Measurements from ENCODE around the gene AIMP1. TPM values are rescaled to one million over a fixed set of nuclear protein-coding genes. Genes with fewer than 3 reads are reported as not detected.
"Not testable (repeated sequence)": the region's sequence is repeated elsewhere in the genome, so short reads cannot be mapped to it uniquely, and the experiment has no call there.

Gene AIMP1
- total RNA-seq, 2 experiments from 2014 or later = 47.1 to 58.0 TPM

GRCh38 chr4:106315476-106315967 lies 828 bp upstream of the AIMP1 start:
- ATAC-seq (peak; percentile 36), DNase-seq (peak; percentile 49)
- H3K27ac Mint-ChIP-seq = no peak overlapping the region
- H3K36me3 Mint-ChIP-seq (ENCODE audit: low read depth) = peaks cover 10% of the 10 kb centered on the region
- H3K4me1 Mint-ChIP-seq (ENCODE audit: low read depth) = peaks cover 29% of the 10 kb centered on the region
- H3K9me3 Mint-ChIP-seq (ENCODE audit: insufficient read depth) = peaks cover 4% of the 10 kb centered on the region
- H3K4me3 Mint-ChIP-seq = no peak overlapping the region
- CTCF ChIA-PET = interaction anchor here (0.9 to 1.4 kb wide), 2 partner anchors 12 to 49 kb away, joined by 9 to 11 read pairs; no protein-coding TSS in a partner anchor
- no peaks in the 10 kb centered on the region for H3K27me3 Mint-ChIP-seq (ENCODE audit: low read depth)
- POLR2A ChIA-PET = interaction anchor here (0.7 to 1.8 kb wide), 7 partner anchors 12 to 841 kb away, joined by 3 to 10 read pairs (median 4); partner anchors contain the start of gene PPA2

GRCh38 chr4:106316773-106317409 lies 541 bp downstream of the AIMP1 start:
- Mint-ChIP-seq H3K27me3 (ENCODE audit: low read depth) (no peaks in the 10 kb centered on the region), H3K36me3 (ENCODE audit: low read depth) (peaks cover 19% of the 10 kb centered on the region), H3K27ac (no peak overlapping the region), H3K4me3 (no peak overlapping the region), H3K4me1 (ENCODE audit: low read depth) (peaks cover 29% of the 10 kb centered on the region), H3K9me3 (ENCODE audit: insufficient read depth) (peaks cover 4% of the 10 kb centered on the region)
- CTCF ChIA-PET = no interaction called here
- DNase-seq = no peak
- POLR2A ChIA-PET = no interaction called here
- ATAC-seq = peak; percentile 0

GRCh38 chr4:106317815-106318214 lies 1.5 kb downstream of the AIMP1 start:
- ATAC-seq (no peak), DNase-seq (no peak)
- peaks cover 4% of the 10 kb centered on the region for H3K9me3 Mint-ChIP-seq (ENCODE audit: insufficient read depth)
- no peak overlapping the region for H3K27ac Mint-ChIP-seq
- peaks cover 21% of the 10 kb centered on the region for H3K36me3 Mint-ChIP-seq (ENCODE audit: low read depth)
- ChIA-PET POLR2A (no interaction called here), CTCF (no interaction called here)
- peaks cover 25% of the 10 kb centered on the region for H3K4me1 Mint-ChIP-seq (ENCODE audit: low read depth)
- no peak overlapping the region for H3K4me3 Mint-ChIP-seq
- no peaks in the 10 kb centered on the region for H3K27me3 Mint-ChIP-seq (ENCODE audit: low read depth)

GRCh38 chr4:106318511-106318910 lies 2.2 kb downstream of the AIMP1 start:
- no peak overlapping the region for H3K4me3 Mint-ChIP-seq
- H3K4me1 Mint-ChIP-seq (ENCODE audit: low read depth) = peaks cover 22% of the 10 kb centered on the region
- POLR2A ChIA-PET = no interaction called here
- H3K27ac Mint-ChIP-seq = no peak overlapping the region
- H3K27me3 Mint-ChIP-seq (ENCODE audit: low read depth) = no peaks in the 10 kb centered on the region
- peaks cover 4% of the 10 kb centered on the region for H3K9me3 Mint-ChIP-seq (ENCODE audit: insufficient read depth)
- peaks cover 21% of the 10 kb centered on the region for H3K36me3 Mint-ChIP-seq (ENCODE audit: low read depth)
- DNase-seq = no peak
- no peak for ATAC-seq
- CTCF ChIA-PET = interaction anchor here (0.9 kb wide), 1 partner anchor 10 kb away, joined by 4 read pairs; no protein-coding TSS in a partner anchor

- Mint-ChIP-seq H3K4me1 (ENCODE audit: low read depth) (peaks cover 11% of the 10 kb centered on the region), H3K27ac (no peak overlapping the region), H3K36me3 (ENCODE audit: low read depth) (peaks cover 21% of the 10 kb centered on the region), H3K4me3 (no peak overlapping the region), H3K27me3 (ENCODE audit: low read depth) (no peaks in the 10 kb centered on the region), H3K9me3 (ENCODE audit: insufficient read depth) (peaks cover 4% of the 10 kb centered on the region)
- ATAC-seq (no peak), DNase-seq (no peak)
- CTCF ChIA-PET = interaction anchor here (0.6 kb wide), 1 partner anchor 8 kb away, joined by 3 read pairs; no protein-coding TSS in a partner anchor
- POLR2A ChIA-PET = no interaction called here
Measured at GRCh38 chr4:106320235-106320634, 3.9 kb downstream of the AIMP1 start.

GRCh38 chr4:106321168-106321567 lies 4.8 kb downstream of the AIMP1 start:
- H3K27me3 Mint-ChIP-seq (ENCODE audit: low read depth); H3K4me3 Mint-ChIP-seq; H3K9me3 Mint-ChIP-seq (ENCODE audit: insufficient read depth); CTCF ChIA-PET; DNase-seq; POLR2A ChIA-PET; H3K27ac Mint-ChIP-seq; ATAC-seq: not testable (repeated sequence)
- peaks cover 11% of the 10 kb centered on the region for H3K4me1 Mint-ChIP-seq (ENCODE audit: low read depth)
- peaks cover 24% of the 10 kb centered on the region for H3K36me3 Mint-ChIP-seq (ENCODE audit: low read depth)

- H3K4me3 Mint-ChIP-seq; ATAC-seq; DNase-seq; CTCF ChIA-PET; POLR2A ChIA-PET; H3K27me3 Mint-ChIP-seq (ENCODE audit: low read depth); H3K27ac Mint-ChIP-seq; H3K9me3 Mint-ChIP-seq (ENCODE audit: insufficient read depth): not testable (repeated sequence)
- H3K4me1 Mint-ChIP-seq (ENCODE audit: low read depth) = peaks cover 11% of the 10 kb centered on the region
- peaks cover 26% of the 10 kb centered on the region for H3K36me3 Mint-ChIP-seq (ENCODE audit: low read depth)
Measured at GRCh38 chr4:106321814-106322213, 5.5 kb downstream of the AIMP1 start.

- POLR2A ChIA-PET = no interaction called here
- ATAC-seq (no peak), DNase-seq (no peak)
- Mint-ChIP-seq H3K36me3 (ENCODE audit: low read depth) (peaks cover 36% of the 10 kb centered on the region), H3K4me1 (ENCODE audit: low read depth) (peaks cover 10% of the 10 kb centered on the region), H3K27me3 (ENCODE audit: low read depth) (no peaks in the 10 kb centered on the region), H3K27ac (no peak overlapping the region), H3K9me3 (ENCODE audit: insufficient read depth) (peaks cover 4% of the 10 kb centered on the region), H3K4me3 (no peak overlapping the region)
- CTCF ChIA-PET = no interaction called here
Measured at GRCh38 chr4:106323119-106323518, 6.8 kb downstream of the AIMP1 start.

GRCh38 chr4:106325800-106326199 lies 9.4 kb downstream of the AIMP1 start:
- Mint-ChIP-seq H3K4me1 (ENCODE audit: low read depth) (no peaks in the 10 kb centered on the region), H3K4me3 (no peak overlapping the region), H3K36me3 (ENCODE audit: low read depth) (peaks cover 40% of the 10 kb centered on the region), H3K27ac (no peak overlapping the region), H3K9me3 (ENCODE audit: insufficient read depth) (no peaks in the 10 kb centered on the region), H3K27me3 (ENCODE audit: low read depth) (no peaks in the 10 kb centered on the region)
- POLR2A ChIA-PET = no interaction called here
- CTCF ChIA-PET = no interaction called here
- DNase-seq (no peak), ATAC-seq (no peak)

GRCh38 chr4:106329041-106329618 lies 12.8 kb downstream of the AIMP1 start:
- ATAC-seq (peak; percentile 86), DNase-seq (no peak)
- Mint-ChIP-seq H3K4me3 (no peak overlapping the region), H3K27ac (no peak overlapping the region), H3K36me3 (ENCODE audit: low read depth) (peaks cover 52% of the 10 kb centered on the region), H3K27me3 (ENCODE audit: low read depth) (no peaks in the 10 kb centered on the region), H3K4me1 (ENCODE audit: low read depth) (no peaks in the 10 kb centered on the region), H3K9me3 (ENCODE audit: insufficient read depth) (no peaks in the 10 kb centered on the region)
- ChIA-PET POLR2A (interaction anchor here (2.3 kb wide), 1 partner anchor 14 kb away, joined by 10 read pairs; the partner anchor contains the start of genes AIMP1 and TBCK), CTCF (interaction anchor here (1.0 to 1.4 kb wide), 4 partner anchors 19 to 63 kb away, joined by 4 to 7 read pairs (median 4); no protein-coding TSS in a partner anchor)

GRCh38 chr4:106333186-106333585 lies 16.8 kb downstream of the AIMP1 start:
- H3K4me1 Mint-ChIP-seq (ENCODE audit: low read depth) = no peaks in the 10 kb centered on the region
- H3K4me3 Mint-ChIP-seq = no peak overlapping the region
- H3K27me3 Mint-ChIP-seq (ENCODE audit: low read depth) = no peaks in the 10 kb centered on the region
- ChIA-PET POLR2A (no interaction called here), CTCF (interaction anchor here (0.6 kb wide), 1 partner anchor 1061 kb away, joined by 3 read pairs; no protein-coding TSS in a partner anchor)
- DNase-seq (no peak), ATAC-seq (no peak)
- H3K9me3 Mint-ChIP-seq (ENCODE audit: insufficient read depth) = peaks cover 12% of the 10 kb centered on the region
- H3K36me3 Mint-ChIP-seq (ENCODE audit: low read depth) = peaks cover 68% of the 10 kb centered on the region
- no peak overlapping the region for H3K27ac Mint-ChIP-seq

- ChIA-PET POLR2A (no interaction called here), CTCF (no interaction called here)
- H3K9me3 Mint-ChIP-seq (ENCODE audit: insufficient read depth) = peaks cover 16% of the 10 kb centered on the region
- H3K27me3 Mint-ChIP-seq (ENCODE audit: low read depth) = no peaks in the 10 kb centered on the region
- H3K4me1 Mint-ChIP-seq (ENCODE audit: low read depth) = peaks cover 2% of the 10 kb centered on the region
- H3K27ac Mint-ChIP-seq = no peak overlapping the region
- H3K36me3 Mint-ChIP-seq (ENCODE audit: low read depth) = peaks cover 72% of the 10 kb centered on the region
- no peak for ATAC-seq
- no peak for DNase-seq
- H3K4me3 Mint-ChIP-seq = no peak overlapping the region
Measured at GRCh38 chr4:106334741-106335470, 18.6 kb downstream of the AIMP1 start.
